Fibroblast of skin of scalp (primary cell): Measurements from ENCODE around the gene MAP6.
A peak's percentile ranks its signal among the peaks of the same experiment; 100 is the strongest.

Experiments used
- DNase-seq: peaks from one replicate; pipeline ENCODE4 v3.0.0-alpha.2; 2013

Gene MAP6

DNA sequence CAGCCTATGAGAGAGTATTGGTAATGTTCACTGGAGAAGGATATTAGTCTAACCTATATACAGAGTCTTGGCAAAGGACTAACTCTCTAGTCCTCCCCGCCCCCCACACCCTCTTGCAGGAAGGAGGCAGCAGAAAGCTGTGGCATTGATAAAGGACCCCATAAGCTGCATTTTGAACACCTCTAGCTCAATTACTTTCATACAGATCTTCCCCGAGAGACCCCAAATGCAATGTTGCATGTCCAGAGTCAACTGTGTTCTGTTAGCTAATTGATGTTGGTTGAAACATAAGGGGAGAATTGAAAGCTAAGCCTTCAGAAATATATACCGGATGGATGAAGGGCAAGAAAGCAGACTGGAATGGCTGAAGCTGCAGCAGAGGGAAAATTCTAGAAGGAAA, 2.8 kb downstream of the MAP6 start:
- no peak for DNase-seq

DNA sequence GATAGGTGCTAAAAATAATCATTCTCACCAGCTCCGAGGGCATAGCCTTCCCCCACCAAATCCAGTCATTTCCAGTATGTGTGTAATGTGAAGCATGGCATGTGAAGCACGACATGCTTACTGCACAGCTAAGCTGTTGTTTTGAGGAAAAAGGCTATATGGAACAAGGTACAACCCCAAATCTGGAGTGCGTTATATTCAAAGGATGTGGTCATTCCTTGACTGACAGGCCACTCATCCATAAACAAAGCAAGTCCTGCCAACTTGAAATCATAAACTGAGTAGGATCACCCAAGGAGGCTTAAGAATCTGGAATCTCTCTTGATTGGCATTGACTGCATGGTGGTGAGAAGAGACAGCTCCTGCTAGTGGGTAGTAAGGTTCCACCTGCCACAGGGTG, 3.7 kb downstream of the MAP6 start:
- no peak for DNase-seq

DNA sequence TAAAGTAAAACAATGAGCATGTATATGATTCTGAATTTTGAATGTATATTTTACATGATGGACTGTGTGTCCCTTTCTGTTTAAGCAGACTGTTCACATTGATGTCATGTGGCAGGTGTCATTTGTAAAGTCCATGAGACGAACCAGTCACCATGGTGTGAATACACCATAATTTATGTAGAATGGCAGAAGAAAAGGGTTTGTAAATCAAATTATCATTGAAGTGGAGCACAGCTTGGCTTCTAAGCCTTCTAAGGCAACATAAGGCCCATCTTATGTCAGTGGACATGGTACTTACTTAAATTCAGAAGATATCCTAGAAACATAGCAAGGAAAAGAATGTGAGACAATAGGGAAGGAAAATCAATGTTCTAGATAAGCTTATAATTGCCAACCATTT, 4.4 kb downstream of the MAP6 start:
- DNase-seq = no peak

DNA sequence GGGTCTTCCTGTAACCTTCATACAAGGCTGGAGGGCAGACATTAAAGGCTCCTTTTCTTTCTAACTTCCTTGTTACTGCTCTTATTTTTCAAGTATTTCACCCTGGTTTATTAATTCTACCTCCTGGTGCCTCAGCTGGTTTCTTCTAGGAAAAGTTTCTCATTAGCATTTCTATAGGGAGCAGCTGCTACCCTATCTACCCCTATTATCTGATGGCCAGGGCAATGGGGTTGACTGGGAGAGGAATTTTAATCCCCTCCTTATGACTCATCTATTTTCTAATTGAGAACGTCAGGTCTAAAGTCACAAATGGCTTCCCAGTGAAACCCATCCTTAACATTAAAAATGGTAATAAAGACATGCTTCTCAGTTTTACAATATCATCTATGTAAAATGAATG, 5.0 kb downstream of the MAP6 start:
- no peak for DNase-seq

DNA sequence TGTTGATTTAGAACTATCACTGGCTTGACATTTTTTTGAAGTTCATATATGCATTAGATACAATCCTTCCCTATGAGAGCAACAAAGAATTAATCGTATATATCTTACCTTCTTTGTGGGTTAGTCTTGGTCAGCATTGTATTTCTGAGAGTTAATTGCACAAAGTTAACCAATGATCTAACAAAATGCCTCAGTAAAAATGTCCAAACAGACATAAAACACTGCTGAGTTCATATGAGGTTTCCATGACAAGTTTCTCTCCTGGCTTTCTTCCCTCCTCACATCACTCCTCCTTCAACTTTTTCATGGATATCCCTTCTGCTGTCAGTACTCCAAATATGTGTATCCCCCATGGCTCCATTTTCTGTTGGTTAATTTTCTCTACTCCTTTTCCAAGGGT, 9.0 kb downstream of the MAP6 start:
- no peak for DNase-seq

DNA sequence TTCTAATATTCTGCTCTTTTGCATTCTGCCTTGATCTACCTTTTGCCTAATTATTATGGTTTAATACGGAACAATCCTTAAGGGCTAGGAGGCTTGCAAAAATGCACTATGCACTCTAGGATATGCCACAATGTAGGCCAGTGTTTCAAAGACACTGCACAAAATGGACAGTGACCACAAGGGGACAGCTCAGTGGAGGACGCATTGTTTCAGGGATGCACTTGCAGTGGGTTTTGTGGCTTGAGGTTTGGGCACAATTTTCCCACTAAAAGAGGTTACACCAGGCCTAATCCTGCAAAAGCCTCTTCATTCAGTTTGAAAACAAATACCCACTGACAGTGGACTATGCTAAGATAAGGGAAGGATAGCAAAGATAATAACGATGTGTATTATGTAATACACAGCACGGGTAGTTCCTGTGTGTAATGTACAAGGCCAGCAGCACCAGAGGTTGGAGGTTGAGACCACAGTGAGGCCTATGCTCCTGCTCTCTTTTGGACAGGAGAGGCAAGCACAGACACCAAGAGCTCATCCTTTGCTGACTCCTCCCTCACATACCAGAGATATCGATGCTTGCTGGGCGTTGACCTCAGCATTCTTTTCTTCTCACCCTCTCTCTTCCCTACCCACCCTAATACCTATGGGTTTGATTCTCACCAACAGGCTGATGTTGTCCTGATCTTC, 12.7 kb downstream of the MAP6 start:
- DNase-seq = peak; percentile 40

DNA sequence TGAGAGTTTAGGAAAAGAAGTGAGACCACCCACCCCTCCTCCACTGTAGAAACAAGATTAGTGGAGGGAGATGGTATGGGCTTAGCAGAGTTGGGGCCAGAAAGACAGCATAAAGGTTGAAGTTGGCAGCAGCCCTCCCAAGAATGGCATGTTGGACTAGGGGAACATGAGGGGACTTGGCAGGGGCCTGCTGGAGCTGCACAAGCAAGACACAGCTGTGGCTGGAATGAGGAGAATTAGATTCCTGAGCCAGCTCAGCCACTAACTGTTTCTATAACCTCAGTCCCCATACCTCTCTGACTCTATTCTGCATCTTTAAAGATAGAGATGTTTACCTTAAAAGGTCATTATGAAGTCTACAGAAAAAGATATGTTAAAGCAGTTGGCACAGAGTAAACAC, 13.2 kb downstream of the MAP6 start:
- DNase-seq = peak; percentile 60

DNA sequence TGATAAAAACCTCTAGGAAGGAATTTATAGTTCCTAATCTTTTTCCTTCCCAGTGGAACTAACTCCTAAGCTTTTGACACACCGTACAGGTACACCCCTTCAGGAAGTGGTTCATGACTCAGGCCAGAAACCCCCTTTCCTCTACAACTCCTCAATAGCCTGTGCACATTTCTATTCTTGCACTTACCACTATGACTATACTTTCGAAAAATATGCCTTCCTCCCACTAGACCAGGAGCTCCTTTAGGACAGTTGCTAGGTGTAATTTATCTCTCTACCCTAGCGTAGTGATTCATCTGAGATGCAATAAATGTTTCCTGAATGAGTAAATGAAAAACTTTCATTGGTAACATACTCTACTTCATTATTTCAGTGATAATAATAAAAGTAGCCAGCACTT, 14.5 kb downstream of the MAP6 start:
- no peak for DNase-seq

DNA sequence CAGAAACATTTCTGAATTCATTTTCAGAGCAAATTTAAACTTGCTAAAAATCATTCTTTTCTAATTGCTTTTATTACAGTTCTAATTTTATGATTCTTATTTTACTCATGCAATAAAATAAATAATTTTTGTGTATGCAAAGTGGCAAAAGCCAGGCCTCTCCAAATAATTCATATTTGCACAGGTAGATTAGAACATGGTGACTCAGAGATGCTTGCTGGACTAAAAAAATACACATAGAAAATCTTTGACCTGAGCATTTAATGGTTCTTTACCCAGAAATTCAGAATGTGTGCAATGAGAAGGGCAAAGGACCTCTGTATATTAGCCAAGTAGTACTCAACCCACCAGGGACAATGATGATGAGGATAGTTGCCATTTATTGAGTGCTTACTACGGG, 15.3 kb downstream of the MAP6 start:
- DNase-seq = no peak

DNA sequence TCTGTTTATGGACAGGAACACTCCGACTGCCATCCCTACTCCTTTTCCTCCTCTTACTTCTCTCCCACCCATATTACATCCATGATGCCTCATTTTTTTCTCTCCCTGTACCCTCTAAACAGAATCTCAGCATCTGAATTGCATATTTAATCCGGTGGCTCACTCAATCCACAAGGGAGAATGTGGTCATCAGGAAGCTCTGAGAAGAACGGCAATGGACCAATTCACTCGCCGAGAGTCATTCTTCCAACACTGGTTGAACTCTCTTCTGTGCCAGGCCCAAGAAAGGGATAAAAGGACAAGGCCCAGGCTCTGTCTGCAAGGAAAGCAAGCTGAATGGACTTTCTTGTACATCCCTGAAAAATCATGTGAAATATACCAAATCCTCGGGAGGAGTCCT, 15.9 kb downstream of the MAP6 start:
- peak; percentile 18 for DNase-seq

DNA sequence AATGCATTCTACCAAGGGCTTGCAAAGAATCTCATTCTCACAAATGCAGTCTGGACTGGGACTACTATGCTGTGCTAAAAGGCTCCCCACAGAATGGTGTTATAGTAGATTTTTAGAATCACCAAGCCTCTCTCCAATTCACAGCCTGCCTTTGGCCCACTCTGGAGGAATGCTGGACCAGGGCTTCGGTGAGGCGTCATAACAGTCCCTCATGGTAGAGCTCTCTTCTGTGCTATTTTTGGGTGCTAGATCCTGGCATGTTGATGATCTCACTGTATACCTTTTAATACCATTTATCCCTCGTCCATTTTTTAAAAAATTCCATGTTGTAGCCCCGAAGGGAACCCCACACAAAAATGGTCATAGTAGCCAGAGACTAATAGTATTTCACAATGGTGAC, 17.6 kb downstream of the MAP6 start:
- DNase-seq = no peak

DNA sequence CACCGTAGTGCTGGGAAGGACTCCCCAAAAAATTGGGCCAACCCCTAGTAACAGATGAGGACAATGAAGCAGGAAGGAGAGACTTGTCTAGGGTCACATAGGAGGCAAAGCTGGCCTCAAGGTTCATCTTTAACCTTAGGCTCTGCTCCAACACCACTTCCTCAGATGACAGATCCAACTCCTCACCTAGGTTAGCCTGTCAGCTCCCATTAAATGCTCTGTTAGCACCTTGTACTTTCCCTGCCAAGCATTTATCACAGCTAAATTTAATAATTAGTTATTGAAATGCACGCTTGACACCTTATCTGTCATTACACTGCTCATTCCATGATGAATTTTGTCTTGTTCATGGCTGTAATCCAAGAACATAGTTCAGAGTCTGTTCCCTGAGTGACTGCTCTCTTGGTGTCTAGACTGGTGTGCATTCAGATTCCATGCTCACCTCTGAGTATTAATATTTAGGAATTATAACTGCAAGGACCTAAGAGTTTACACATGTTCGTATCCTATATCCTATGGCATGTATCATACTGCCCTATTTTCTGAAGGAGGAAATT, 18.6 kb downstream of the MAP6 start:
- no peak for DNase-seq

DNA sequence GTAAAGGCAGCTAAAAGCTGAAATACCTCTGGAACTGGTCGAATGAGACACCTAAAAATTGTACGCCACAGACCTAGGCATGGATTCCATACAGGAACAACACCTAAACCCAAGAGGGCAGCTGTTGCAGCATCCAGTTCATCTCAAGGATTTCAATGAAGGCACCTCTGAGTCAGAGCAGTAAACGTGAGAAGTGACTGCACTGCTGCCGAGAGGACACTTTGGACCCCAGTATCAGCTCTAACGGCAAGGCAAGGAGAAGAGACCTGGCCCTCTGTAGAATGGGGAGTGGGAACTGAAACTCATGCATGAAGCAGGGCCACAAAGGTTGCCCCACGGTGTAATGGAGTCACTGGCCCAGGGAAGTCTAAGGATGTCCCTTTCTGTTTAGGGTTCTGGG, 23.9 kb downstream of the MAP6 start:
- no peak for DNase-seq

DNA sequence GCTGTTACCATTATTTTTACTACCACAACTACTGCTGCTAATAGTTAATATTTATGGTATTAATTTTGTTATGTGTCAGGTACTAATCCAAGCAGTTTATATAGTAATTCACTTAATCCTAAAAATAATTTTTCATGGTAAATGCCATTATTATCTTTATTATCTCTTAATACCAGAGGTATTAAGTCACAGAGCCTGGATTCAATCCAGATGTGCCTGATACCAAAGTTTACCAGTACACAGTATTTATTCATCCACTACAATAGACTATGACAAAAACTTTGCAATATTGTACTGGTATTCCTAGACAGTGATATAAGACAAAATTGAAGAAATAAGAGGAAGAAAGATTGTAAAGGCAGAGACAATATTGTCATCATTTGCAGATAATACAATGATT, 24.5 kb downstream of the MAP6 start:
- no peak for DNase-seq

DNA sequence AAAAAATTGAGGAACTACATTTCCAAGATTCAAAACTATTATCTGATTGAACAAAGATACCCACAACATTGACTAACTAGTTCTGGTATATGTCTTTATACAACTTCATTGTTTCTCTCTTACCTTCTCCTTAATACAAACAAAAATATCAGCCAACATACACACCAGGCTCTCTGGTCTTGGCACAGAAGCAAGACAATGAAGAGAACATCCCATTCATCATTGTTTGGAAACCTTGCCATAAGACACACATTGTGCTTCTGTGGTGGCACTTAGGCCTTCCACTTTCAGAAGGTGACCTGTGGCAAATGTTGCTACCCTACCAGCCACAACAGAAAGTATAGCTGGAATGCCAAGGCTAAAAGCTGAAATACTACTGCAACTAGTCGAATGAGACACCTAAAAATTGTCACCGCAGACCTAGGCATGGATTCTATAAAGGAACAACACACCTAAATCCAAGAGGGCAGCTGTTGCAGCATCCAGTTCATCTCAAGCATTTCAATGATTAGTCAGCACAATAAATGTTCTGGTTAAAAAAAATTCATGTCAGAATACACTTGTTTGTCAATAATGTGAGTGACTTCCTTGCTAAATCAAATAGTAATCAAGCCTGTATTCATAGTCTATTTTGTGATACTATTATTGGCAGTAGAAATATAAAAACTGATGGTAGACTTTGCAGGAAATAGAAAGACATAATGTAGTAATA, 26.3 kb downstream of the MAP6 start:
- DNase-seq = no peak

DNA sequence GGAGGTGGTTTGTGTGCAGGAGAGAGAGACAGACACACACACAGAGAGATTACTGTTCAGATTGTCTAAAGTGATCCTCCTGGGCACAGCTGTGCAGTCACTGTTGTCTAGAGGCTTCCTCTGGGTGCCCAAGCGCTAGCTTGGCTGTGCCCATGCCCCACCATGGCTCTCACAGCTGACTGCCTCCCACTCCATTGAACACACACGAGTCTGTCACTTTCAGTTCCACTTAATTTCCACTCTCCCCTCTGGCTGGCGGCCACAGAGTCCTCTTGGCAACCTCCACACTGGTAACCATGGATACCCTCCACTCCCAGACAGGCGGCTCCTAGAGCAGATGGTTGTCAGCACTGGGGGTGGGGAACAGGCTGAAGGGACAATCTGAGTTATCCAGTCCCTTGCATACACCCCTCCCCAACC, 29.1 kb downstream of the MAP6 start:
- peak; percentile 46 for DNase-seq

DNA sequence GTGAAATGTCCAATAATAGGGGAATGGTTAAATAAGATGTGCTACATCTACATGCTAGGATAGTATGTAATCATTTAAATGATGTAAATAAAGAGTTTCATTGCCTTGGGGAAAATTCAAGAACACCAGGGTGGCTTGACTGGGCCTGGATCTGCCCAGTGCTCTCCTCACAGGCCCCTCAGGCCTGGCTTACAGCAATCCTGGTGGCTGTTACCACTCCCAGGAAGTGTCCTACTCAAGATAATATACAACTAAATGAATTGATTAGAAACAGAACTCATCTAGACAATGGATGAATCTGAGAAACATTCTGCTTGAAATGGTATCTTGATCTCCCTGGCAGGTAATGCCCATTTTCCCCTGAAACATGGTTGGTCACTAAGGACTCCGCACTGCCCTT, 30.8 kb downstream of the MAP6 start:
- no peak for DNase-seq

DNA sequence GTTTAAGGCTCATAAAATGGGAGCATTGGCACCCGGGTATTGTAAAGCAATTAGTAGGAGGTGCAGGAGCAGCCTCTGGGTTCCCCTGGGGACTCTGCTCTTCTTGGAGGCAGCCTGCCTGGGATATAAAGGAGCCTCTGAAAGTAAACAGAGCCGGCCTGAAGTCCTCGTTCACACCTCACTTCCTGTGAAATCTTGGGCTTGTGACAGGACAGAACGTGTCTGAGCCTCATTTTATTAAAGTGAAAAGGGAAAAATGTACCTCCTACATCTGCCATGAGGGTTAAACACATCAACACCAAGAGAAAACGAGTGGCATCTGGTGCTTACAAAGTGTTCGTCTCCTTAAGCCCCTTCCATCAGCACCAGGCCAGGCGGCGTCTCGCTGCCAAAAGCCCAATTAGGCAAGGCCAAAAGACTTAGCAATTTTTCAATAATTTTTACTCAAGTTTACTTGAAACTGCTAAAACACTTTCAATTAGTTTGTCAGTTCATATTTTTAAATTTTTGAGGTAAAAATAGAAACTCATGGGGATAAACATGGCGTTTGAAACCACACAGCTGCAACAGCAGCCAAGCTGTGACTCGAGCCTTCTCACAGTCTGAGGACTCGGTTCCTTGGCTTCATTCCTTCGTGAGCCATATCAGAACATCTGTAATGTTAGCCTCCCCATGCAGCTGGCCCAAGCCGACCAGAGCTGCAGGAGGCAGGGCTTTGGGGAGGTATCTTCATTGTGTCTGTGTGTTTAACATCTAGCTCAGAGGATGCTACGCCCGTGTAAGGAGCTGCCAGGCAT, 33.6 kb downstream of the MAP6 start:
- peak; percentile 49 for DNase-seq

DNA sequence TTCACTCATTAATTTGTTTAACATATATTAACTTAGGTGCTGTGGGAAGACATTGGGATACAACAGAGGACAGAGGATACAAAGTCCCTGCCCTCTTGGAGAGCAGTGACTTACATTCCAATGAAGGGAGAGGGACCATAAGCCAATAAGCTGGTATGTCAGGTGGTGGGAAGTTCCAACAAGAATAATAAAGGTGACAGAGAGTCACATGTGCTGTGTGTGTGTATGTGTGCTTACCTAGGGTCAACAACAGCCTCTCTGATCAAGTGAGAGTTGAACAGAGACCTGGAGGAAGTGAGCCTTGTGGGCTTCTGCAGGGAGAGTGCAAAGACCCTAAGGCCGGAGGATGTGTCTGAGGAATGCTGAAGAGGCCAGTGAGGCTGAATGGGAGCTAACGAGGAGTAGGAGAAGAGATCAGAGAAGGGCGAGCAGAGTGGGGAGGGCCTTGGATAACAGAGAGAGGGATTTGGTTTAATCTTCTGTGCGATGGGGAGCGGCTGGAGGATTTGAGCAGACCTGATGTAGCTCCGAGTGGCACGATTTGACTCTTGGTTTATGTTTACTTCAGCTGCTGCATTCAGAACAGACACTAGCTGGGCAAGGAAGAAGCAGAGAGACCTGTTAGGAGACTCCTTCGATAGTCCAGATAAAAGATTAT, 35.3 kb downstream of the MAP6 start:
- no peak for DNase-seq

DNA sequence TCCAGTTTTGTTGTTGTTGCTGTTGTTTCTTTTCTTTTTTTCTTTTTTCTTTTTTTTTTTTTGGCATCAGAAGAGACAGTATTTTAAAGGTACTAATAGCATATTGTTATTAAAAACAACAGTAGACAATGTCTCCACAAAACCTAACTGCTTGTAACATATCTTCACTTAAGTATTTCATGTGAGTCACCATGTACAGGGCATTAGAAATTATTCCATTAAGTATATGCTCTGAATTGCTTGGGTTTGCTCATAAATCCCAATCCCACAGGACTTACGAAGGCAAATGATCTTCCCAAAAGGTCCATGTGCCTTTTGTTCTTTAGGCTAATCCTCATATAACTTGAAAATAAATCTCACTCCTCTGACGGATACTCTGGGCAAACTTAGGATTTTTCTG, 35.9 kb downstream of the MAP6 start:
- no peak for DNase-seq

DNA sequence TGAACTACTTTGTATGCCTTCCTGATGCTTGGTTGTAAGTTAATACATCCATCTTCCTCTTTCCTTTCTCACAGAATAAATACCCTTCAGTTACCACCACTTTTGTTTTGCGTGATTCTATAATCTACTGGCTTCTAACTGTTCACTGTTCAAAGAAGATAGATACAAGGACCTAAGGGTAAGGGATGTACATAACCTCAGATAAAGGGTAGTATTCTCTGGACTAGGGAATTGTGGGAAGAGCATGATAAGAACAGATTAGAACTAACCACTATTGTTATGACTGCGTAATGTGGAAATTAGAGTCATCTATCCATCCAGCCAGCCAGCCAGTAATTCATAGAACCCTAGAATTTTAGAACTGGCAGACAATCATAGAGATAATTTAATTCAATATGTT, 36.4 kb downstream of the MAP6 start:
- DNase-seq = no peak

DNA sequence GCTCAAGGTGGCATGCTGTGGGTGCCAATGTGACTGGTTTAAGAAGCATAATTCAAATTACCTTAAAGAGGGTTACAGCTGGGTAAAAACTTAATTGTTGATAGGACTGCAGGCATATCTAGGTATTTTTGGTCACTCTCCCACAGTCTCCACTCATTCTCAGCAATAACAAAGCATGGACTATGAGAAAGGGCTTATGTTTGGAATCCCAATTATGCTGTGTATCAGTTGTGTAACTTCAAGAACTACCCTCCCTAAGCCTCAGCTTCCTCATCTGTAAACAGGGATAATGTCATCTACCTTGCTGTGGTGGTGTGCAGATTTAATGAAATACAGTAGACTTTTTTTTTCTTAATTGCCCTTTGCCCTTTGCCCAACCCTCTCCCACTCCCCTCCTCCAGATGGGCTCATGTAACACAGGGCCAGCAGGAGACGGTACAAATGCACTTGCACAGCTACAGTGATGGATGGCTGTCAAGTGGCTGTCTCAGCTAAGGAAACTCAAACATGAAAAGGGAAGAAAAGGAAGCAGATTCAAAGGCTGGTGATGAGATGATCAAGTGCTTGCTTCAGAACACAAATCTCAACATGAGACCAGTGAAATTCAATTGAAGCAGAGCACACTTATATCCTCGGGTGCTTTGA, 37.6 kb downstream of the MAP6 start:
- DNase-seq = no peak
